ENCODE data around the gene CPE.
"Not testable (repeated sequence)": the region's sequence is repeated elsewhere in the genome, so short reads cannot be mapped to it uniquely, and the experiment has no call there.

Gene CPE

GRCh38 chr4:165472943-165473676 lies 94.3 kb downstream of the CPE start:
- no peak for DNase-seq

DNA sequence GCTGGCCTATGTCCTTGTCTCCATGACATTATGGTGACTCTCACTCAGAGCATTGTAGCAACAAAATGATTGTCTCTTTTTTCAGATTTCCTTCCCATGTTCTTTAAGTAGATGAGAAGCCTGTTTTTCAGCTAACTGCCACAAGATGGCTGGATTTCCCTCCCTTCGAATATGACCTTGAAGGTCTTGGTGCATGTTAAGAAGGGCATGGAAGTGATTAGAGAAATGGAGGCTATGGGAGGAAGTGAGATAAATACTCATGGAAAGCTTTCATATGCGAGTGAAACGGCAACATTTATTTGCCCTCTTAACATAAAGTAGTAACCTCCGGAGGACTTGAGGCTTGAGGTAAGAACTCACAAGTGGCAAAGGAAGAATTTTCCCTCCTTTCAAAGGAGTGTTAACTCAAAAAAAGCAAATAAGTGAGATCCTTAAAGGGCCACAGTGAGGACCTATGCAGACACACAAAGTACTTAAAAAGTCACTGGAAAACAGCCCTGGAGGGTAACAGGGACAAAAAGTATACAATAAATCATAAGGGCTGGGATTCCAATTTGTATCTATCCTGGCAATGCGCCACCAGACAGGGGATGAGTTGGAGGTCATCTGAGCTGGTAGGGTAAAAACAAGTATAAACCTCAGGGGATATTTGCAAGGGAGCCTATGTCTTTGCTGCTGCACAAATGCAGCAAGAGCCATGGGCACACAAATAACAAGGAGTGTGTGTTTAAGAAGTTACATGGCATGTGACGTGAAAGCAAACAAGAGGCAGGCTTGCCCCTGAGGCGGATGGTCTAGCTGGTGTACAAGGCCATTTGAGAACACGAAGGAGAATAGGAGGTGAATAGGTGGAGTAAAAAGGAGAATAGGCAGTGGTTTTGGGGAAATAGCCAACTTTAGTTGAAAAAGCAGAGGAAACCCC lies 96.2 kb downstream of the CPE start:
- DNase-seq = no peak

GRCh38 chr4:165475706-165476070 lies 96.9 kb downstream of the CPE start:
- no peak for DNase-seq

GRCh38 chr4:165476214-165477098 lies 97.6 kb downstream of the CPE start:
- no peak for DNase-seq

- DNase-seq = no peak
Measured at GRCh38 chr4:165477799-165478198, 99.0 kb downstream of the CPE start.

GRCh38 chr4:165478260-165478659 lies 99.5 kb downstream of the CPE start:
- DNase-seq = no peak

- no peak for DNase-seq
Measured at GRCh38 chr4:165481053-165481835, 102.4 kb downstream of the CPE start.

- no peak for DNase-seq
Measured at GRCh38 chr4:165489786-165490185, 111.0 kb downstream of the CPE start.

DNA sequence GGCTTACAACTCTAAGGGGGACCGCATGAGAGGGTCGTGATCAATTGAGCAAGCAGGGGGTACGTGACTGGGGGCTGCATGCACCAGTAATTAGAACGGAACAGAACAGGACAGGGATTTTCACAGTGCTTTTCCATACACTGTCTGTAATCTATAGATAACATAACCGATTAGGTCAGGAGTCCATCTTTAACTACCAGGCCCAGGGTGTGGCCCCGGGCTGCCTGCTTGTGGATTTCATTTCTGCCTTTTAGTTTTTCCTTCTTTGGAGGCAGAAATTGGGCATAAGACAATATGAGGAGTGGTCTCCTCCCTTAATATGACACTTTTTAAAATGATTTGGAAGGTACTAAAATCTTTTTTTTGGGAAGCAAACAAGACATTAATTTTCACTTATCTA lies 113.8 kb downstream of the CPE start:
- DNase-seq = not testable (repeated sequence)

DNA sequence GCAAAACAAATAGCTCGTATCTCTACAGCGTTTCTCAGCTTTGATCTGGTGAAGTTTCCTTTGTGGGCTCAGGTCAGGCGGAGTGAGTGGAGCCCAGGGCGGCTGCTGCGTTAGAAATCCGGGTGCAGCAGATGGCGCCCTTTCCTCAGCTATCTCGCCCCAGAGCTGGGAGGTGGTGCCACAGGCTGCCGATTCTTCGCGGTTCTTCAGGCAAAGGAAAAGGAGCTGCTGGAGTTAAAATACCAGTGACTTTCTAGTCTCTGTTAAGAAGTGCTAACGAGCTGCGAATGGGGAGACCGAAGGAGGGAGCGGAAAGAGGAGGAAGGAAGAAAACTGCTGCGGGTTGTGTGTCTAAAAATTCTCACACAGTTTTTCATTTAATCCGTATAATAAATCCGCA lies 114.6 kb downstream of the CPE start:
- peak; percentile 19 for DNase-seq

GRCh38 chr4:165502916-165503907 lies 124.4 kb downstream of the CPE start:
- DNase-seq = peak; percentile 4

DNA sequence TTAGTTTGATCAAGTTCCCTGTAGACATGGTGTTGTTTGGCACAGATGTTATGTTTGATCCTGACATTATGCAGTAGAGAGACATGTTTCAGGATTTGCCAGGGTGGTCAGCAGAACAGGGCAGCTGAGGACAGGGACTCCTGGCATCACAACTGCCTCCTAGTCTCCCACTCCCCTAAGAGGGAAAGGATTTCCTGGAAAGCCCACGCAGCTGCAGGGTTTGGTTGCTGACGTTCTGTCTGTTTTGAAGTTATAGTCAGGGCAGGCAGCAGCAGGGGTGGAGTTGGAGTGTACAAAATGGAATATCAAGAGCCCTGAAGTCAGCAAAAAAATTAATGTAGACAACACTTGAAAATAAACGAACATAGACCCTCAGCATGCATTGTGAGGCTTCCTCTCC lies 125.4 kb downstream of the CPE start:
- DNase-seq = no peak

- no peak for DNase-seq
Measured at GRCh38 chr4:165505958-165506837, 127.4 kb downstream of the CPE start.

DNA sequence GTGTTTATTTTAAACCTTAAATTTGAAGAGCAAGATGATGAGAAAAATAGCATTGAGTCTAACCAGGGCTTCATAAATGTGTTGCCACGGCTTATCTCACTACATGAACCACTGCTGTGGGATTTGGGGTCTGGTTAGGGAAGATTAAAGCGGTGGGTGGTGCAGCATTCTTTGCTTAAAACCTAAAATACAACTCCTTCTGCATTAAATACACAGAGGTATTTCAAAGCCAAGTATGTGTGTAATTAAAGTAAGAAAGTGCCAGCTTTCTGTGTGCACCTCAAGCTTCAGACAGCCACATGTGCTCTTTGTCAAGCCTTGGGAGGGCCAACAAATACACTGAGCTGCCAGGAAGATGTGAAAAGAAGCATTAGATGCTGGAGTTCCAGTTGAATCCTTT lies 128.0 kb downstream of the CPE start:
- DNase-seq = no peak

- no peak for DNase-seq
Measured at GRCh38 chr4:165507381-165507780, 128.6 kb downstream of the CPE start.

GRCh38 chr4:165508372-165509120 lies 129.7 kb downstream of the CPE start:
- no peak for DNase-seq

GRCh38 chr4:165512424-165512823 lies 133.6 kb downstream of the CPE start:
- no peak for DNase-seq

- DNase-seq = no peak
Measured at GRCh38 chr4:165514739-165515138, 135.9 kb downstream of the CPE start.

GRCh38 chr4:165515201-165515600 lies 136.4 kb downstream of the CPE start:
- DNase-seq = no peak
